A549 (cell line): Measurements from ENCODE around the gene ADAMTS4.

Source experiments
- CBX8 ChIP-seq: fragments of 200-600 bp; sonication (generic); IDR thresholded peaks from 2 replicates; pipeline ENCODE4 v1.6.1; 2016
- CEBPB ChIP-seq, 2 experiments: fragments of >200 bp in 1 of 2; sonication (Bioruptor Twin) in 1 of 2; formaldehyde crosslinking in 1 of 2; IDR thresholded peaks; 2 replicates each; pipeline ENCODE4 v1.6.1; 2012 to 2016
- CHD4 ChIP-seq: fragments of 200-600 bp; sonication (generic); IDR thresholded peaks from 2 replicates; pipeline ENCODE4 v1.6.1; 2016; ENCODE audit warnings: antibody characterized with exemption, mild to moderate bottlenecking, borderline replicate concordance
- CTCF ChIP-seq: fragments of >200 bp; sonication (Bioruptor Twin); formaldehyde crosslinking; IDR thresholded peaks from 3 replicates; pipeline ENCODE4 v1.5.1; 2016
- EHMT2 ChIP-seq: fragments of 200-600 bp; sonication (generic); IDR thresholded peaks from 2 replicates; pipeline ENCODE4 v1.6.1; 2016; ENCODE audit warnings: antibody characterized with exemption, low read depth, mild to moderate bottlenecking, moderate library complexity
- FOSL2 ChIP-seq, 2 experiments: fragments of 450-650 bp in 1 of 2; fragments of >200 bp in 1 of 2; sonication (Bioruptor Twin) in 1 of 2; formaldehyde crosslinking; IDR thresholded peaks; 2 replicates each; pipeline versions ENCODE4 v1.5.0 to v1.6.1; 2016 to 2020; ENCODE audit warnings: mild to moderate bottlenecking in 1 of 2, moderate library complexity in 1 of 2
- MAFK ChIP-seq: fragments of 450-650 bp; IDR thresholded peaks from 2 replicates; pipeline ENCODE4 v1.6.1; 2014; ENCODE audit not compliant: partially characterized antibody
- NFE2L2 ChIP-seq: fragments of 150-350 bp; conservative IDR thresholded peaks from 2 replicates; pipeline ENCODE4 v1.6.1; 2014; ENCODE audit warnings: low read length
- NPAS2 ChIP-seq: fragments of 250-450 bp; sonication (Bioruptor Pico); IDR thresholded peaks from 2 replicates; pipeline ENCODE4 v1.8.0; 2022; ENCODE audit warnings: mild to moderate bottlenecking, moderate library complexity, borderline replicate concordance
- RAD21 ChIP-seq, 2 experiments: fragments of >200 bp in 1 of 2; sonication (Bioruptor Twin) in 1 of 2; formaldehyde crosslinking in 1 of 2; IDR thresholded peaks in 1 of 2; conservative IDR thresholded peaks in 1 of 2; 2 replicates in 1 of 2; 3 replicates in 1 of 2; pipeline ENCODE4 v1.6.1; 2012 to 2018; ENCODE audit warnings: inconsistent platforms in 1 of 2
- TF ChIP-seq, protein P1 (sequence below): IDR thresholded peaks from 2 replicates; pipeline ENCODE4 v1.6.1; 2012

DNA sequence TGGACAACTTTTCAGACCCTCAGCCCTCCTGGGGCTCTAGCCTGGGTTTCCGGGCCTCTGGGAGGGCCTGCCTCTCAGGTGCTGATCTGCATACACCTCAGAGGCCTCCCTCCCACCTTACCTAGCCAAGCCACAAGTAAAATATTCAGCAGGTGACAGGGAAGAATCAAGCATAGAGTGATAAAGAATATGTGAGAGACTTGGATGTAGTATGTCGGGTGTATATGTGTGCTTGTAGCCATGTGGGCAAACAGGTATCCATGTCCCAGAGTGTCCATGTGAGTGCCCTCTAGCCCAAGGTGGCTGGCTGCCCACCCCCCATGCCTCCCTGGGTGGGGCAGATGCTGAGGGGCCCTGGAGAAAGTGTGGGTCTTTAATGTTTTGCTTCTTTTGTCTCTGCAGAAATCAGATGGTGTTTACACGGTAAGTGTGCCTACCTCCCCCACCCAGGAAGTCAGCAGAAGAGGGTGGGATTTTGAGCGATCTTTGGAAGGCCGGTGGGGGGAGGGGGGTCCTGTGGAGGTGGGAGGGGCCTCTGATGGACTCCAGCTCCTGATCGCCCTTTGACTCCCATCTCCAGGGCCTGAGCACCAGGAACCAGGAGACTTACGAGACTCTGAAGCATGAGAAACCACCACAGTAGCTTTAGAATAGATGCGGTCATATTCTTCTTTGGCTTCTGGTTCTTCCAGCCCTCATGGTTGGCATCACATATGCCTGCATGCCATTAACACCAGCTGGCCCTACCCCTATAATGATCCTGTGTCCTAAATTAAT is 19.6 kb upstream of the ADAMTS4 start:
- no peak for TF ChIP-seq RAD21 (conservative IDR thresholded peaks at IDR 0.05 in 1 of 2, IDR thresholded peaks at IDR 0.05 in 1 of 2)
- TF ChIP-seq CHD4 = no peak
- TF ChIP-seq FOSL2 (IDR thresholded peaks at IDR 0.05) = no peak
- TF ChIP-seq FOSL2 (CRISPR knock-in tag; IDR thresholded peaks at IDR 0.05) = no peak
- TF ChIP-seq NFE2L2 = no peak
- TF ChIP-seq, protein P1, sequence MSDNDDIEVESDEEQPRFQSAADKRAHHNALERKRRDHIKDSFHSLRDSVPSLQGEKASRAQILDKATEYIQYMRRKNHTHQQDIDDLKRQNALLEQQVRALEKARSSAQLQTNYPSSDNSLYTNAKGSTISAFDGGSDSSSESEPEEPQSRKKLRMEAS = no peak
- no peak for TF ChIP-seq EHMT2
- TF ChIP-seq CTCF = no peak
- no peak for TF ChIP-seq CEBPB (IDR thresholded peaks at IDR 0.05)
- no peak for TF ChIP-seq MAFK
- no peak for TF ChIP-seq CBX8
- TF ChIP-seq NPAS2 (CRISPR knock-in tag) = no peak
